ENCODE data around the gene PRSS21. TPM values are rescaled to one million over a fixed set of nuclear protein-coding genes. Genes with fewer than 3 reads are reported as not detected.

PRSS21 gene
- total and polyA plus RNA-seq, 10 of the 15 experiments (the other 5 are each of a cell fraction or from before 2014, with no cell fraction given) = 5.3 to 73.4 (median 40.1) TPM; not detected in 1

- Histone ChIP-seq H3K4me2 (ENCODE audit: control insufficient read depth, insufficient read depth) (no peak overlapping the region), H3K27ac (ENCODE audit: control insufficient read depth, insufficient read depth) (no peak overlapping the region), H3K4me1 (ENCODE audit: control insufficient read depth, insufficient read depth, low read length) (no peaks in the 10 kb centered on the region), H2AFZ (ENCODE audit: control insufficient read depth, low read depth, low read length) (no peak overlapping the region), H3K9ac (ENCODE audit: control insufficient read depth, insufficient read depth, low read length) (no peak overlapping the region), H3K79me2 (ENCODE audit: control insufficient read depth, insufficient read depth, low read length) (no peaks in the 10 kb centered on the region), H3K27me3 (replicated peaks in 1 of 2; ENCODE audit: control insufficient read depth in 2 of 2, insufficient read depth in 2 of 2, low read length in 1 of 2) (no peaks in the 10 kb centered on the region; a peak in 1 of 4 replicates), H3K9me3 (replicated peaks; ENCODE audit: control insufficient read depth, insufficient read depth, low read length) (peaks cover 3% of the 10 kb centered on the region; the same call in 2 of the 3 replicates), H3K4me3 (no peak overlapping the region), H3K36me3 (ENCODE audit: control insufficient read depth in 2 of 2, insufficient read depth in 2 of 2, low read length in 1 of 2) (no peaks in the 10 kb centered on the region), H4K20me1 (ENCODE audit: control insufficient read depth, insufficient read depth) (no peaks in the 10 kb centered on the region)
- FAIRE-seq (no peak), ATAC-seq (0 out of 3 replicates have a peak, but pooled peaks have one; percentile 36), DNase-seq (ENCODE audit: low read depth, low spot score) (no peak)
- in situ Hi-C loops (cut with MboI) (no loop called here), intact Hi-C loops (cut with micrococcal nuclease; ENCODE audit: unreplicated experiment) (loop anchor here (10.0 kb wide), 1 partner anchor 51 kb away; no protein-coding TSS in a partner anchor)
- TF ChIP-seq JUNB (IDR thresholded peaks at IDR 0.05) (no peak), MEF2B (IDR thresholded peaks at IDR 0.05; ENCODE audit: partially characterized antibody, poor library complexity, severe bottlenecking) (no peak), ZNF217 (IDR thresholded peaks at IDR 0.05) (no peak), KAT2A (conservative IDR thresholded peaks at IDR 0.05; ENCODE audit: control insufficient read depth, low read depth, low read length) (no peak), ZBED1 (IDR thresholded peaks at IDR 0.05; ENCODE audit: borderline replicate concordance) (no peak), DPF2 (IDR thresholded peaks at IDR 0.05) (no peak), TAF1 (IDR thresholded peaks at IDR 0.05; ENCODE audit: borderline replicate concordance, low read depth, low read length) (no peak), RFX5 (IDR thresholded peaks at IDR 0.05; ENCODE audit: low read depth, low read length) (no peak), RELB (IDR thresholded peaks at IDR 0.05; ENCODE audit: low read depth) (no peak), YBX1 (IDR thresholded peaks at IDR 0.05) (no peak)
- CTCF ChIA-PET = interaction anchor here (0.6 kb wide), 1 partner anchor 13 kb away, joined by 3 read pairs; no protein-coding TSS in a partner anchor
- WGBS (ENCODE audit: insufficient coverage, insufficient replicate concordance, low lambda C conversion rate, missing lambda C conversion rate) = 75% methylated on average over 14 of the region's 14 CpGs
- RAD21 ChIA-PET (ENCODE audit: unreplicated experiment) = interaction anchor here (0.6 kb wide), 1 partner anchor 14 kb away, joined by 3 read pairs; no protein-coding TSS in a partner anchor
- POLR2A ChIA-PET = no interaction called here
- no TSS peak for BruUV-seq (replicated peaks)
- SMC1A ChIA-PET (ENCODE audit: uncharacterized antibody, unreplicated experiment) = no interaction called here
Measured at GRCh38 chr16:2856061-2856670, 39.1 kb downstream of the PRSS21 start.

All from GM12878 (cell line).